ENCODE results near the gene NAB2. TPM values are rescaled to one million over a fixed set of nuclear protein-coding genes. Genes with fewer than 3 reads are reported as not detected.

NAB2 gene
- total RNA-seq, 4 donors from 2014 or later, result 7.4 to 17.0 (median 10.3) TPM

DNA sequence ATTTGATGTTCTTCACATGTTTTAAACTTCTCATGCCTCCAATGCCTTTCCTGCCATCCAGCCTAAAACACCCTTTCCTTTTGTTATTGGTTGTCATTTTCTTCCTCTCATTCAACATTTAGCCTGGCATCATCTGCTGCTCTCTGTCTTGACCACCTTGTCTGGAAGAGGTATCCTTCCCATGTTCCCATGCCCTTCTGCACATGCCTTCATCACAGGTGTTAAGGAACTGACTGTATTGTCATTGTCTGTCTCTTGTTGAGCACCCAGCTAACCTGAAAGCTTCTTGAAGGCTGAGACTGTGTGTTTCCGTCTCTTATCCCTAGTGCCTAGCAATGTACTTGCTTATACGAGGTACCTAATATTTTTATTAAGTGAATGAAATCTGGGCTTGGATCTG lies 34.9 kb downstream of the NAB2 start:
- Histone ChIP-seq H3K9me3 (no peaks in the 10 kb centered on the region), H3K4me1 (peaks cover 0 to 10% (median 7%) of the 10 kb centered on the region in 4 donors), H3K27ac (no peak overlapping the region), H3K36me3 (no peaks in the 10 kb centered on the region), H3K4me3 (no peak overlapping the region), H3K27me3 (no peaks in the 10 kb centered on the region)
- TF ChIP-seq CTCF (IDR thresholded peaks at IDR 0.05), result no peak
- no peak for TF ChIP-seq POLR2A (IDR thresholded peaks at IDR 0.05)
- DNase-seq, result no peak

DNA sequence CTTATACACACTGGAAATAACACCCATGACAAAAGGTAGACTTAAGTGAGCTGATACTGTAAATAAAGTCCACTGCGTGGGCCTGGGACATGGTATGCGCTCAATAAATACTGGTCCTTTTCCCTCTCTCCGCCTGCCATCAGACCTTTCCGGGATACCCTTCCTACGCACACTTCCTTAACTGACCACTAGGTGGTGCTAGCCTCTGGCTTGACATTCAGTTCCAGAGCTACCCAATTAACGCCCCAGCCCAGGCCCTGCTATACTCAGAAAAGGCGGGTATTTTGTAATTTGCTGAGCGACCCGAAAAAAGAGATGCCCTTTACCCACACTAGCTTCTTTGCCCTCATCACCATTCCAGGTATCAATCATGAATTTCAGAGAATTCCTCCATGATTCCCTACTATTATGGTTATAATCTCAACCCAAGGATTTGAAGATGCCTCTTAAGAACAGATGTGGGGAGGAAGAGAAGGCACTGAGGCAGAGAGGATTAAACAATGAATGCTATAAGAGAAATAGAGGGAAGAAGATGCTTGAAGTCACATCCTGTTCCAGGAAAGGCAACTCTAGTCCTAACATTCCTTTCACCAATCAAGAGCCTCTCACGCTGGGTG lies 35.5 kb downstream of the NAB2 start:
- TF ChIP-seq CTCF (IDR thresholded peaks at IDR 0.05), result peak; percentile 82 to 98 (median 96)
- no peak for TF ChIP-seq POLR2A (IDR thresholded peaks at IDR 0.05)
- Histone ChIP-seq H3K27ac (no peak overlapping the region), H3K4me1 (peaks cover 0 to 12% (median 9%) of the 10 kb centered on the region in 4 donors), H3K27me3 (no peaks in the 10 kb centered on the region), H3K36me3 (no peaks in the 10 kb centered on the region), H3K9me3 (no peaks in the 10 kb centered on the region), H3K4me3 (no peak overlapping the region)
- peak in 2 of 3 donors; percentile 76 to 91 for DNase-seq

- no peaks in the 10 kb centered on the region for H3K36me3 ChIP-seq
- no peaks in the 10 kb centered on the region for H3K9me3 ChIP-seq
- TF ChIP-seq POLR2A (IDR thresholded peaks at IDR 0.05) (no peak), CTCF (IDR thresholded peaks at IDR 0.05) (no peak)
- H3K27ac ChIP-seq, result no peak overlapping the region
- H3K27me3 ChIP-seq, result no peaks in the 10 kb centered on the region
- no peak for DNase-seq
- H3K4me1 ChIP-seq, result peaks cover 0 to 29% (median 9%) of the 10 kb centered on the region in 4 donors
- H3K4me3 ChIP-seq, result no peak overlapping the region
Observed at GRCh38 chr12:57126061-57126460, 37.1 kb downstream of the NAB2 start.

DNA sequence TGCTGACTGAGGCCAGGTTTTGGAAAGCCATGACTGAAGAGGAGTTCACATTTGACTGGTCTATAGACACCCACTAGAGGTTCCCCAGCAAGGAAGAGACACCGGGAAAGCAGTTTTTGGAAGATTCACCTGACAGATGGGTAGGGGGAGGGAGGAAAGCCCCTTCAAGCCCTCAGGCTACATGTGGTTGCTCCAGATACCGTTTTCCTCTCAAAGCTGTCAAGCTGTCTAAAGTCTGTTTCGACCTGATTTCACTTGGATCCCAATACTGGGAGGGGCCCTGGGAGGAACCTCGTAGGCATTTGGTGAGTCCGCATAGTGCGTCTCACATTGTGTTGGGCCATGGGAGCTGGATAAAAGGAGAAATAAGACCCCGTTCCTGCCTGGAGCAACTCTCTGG lies 37.6 kb downstream of the NAB2 start:
- Histone ChIP-seq H3K36me3 (no peaks in the 10 kb centered on the region), H3K4me3 (peak overlapping the region in 2 of 4 donors; percentile 65 to 92), H3K27ac (peak overlapping the region in 3 of 4 donors; percentile 89 to 99 (median 96)), H3K9me3 (no peaks in the 10 kb centered on the region), H3K27me3 (no peaks in the 10 kb centered on the region), H3K4me1 (peaks cover 0 to 34% (median 9%) of the 10 kb centered on the region in 4 donors)
- TF ChIP-seq POLR2A (IDR thresholded peaks at IDR 0.05), result no peak
- TF ChIP-seq CTCF (IDR thresholded peaks at IDR 0.05), result no peak
- DNase-seq, result no peak

- TF ChIP-seq CTCF (IDR thresholded peaks at IDR 0.05), result peak in 4 of 6 experiments; percentile 13 to 40 (median 26)
- TF ChIP-seq POLR2A (IDR thresholded peaks at IDR 0.05), result no peak
- Histone ChIP-seq H3K27ac (peak overlapping the region; percentile 84 to 99 (median 92)), H3K36me3 (no peaks in the 10 kb centered on the region), H3K9me3 (no peaks in the 10 kb centered on the region), H3K4me3 (peak overlapping the region; percentile 65 to 92 (median 78)), H3K27me3 (no peaks in the 10 kb centered on the region), H3K4me1 (peaks cover 0 to 41% (median 9%) of the 10 kb centered on the region in 4 donors)
- DNase-seq, result peak; percentile 56 to 93 (median 92)
Observed at GRCh38 chr12:57127101-57127725, 38.3 kb downstream of the NAB2 start.
